Left hindlimb (tissue), 1 donor: ENCODE measurements around the gene ZNF135.

ENCODE experiments used
- DNase-seq: peaks from one replicate; pipeline ENCODE4 v3.0.0-alpha.2; 2018

Gene ZNF135

DNA sequence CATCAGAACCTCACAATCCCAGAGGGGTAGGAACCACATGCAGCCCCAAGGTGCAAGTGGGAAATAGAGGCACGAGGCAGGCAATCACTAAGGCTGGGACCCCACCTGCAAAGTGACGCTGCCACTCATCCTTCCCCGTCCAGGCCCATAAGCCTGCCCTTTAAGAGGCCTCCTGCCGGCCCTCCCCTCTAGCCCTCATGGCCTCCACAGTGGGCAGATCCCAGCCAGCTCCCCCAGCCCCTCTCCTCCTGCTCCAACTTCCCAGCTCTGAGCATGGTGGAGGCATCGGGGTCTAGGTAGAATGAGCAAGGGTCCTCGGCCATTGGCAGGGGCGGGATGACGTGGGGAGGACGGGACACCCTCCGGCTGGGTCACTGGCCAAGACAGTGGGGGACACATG, 36.2 kb downstream of the ZNF135 start:
- no peak for DNase-seq

DNA sequence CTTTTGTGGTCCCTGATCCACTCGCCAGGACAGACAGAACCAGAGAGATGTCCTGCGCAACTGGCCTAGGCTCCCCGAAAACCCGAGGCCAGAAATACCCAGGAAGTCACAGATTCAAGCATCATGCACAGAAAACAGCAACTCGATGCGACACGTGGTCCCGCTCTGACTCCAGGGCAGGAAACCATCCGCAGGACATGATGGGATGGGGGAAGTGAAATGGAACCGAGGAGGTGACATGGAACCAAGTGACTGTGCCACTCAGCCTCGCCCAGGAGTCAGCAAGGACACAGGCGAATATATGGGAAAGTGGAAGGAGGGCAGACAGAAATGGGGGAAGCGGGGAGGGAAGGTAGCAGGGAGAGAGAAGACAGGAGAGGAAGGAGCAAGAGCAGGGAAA, 37.8 kb downstream of the ZNF135 start:
- no peak for DNase-seq

GRCh38 chr19:58097349-58097748, 38.3 kb downstream of the ZNF135 start:
- DNase-seq: no peak

- DNase-seq: peak; percentile 99
Measured at GRCh38 chr19:58097781-58098681, 38.9 kb downstream of the ZNF135 start, which contains the start of gene ZSCAN18. TSS of gene ZSCAN18 (minus strand) at chr19:58098231. CDS start at chr19:58090267, 7,964 bp downstream.

GRCh38 chr19:58098682-58098998, 39.6 kb downstream of the ZNF135 start:
- no peak for DNase-seq

GRCh38 chr19:58107778-58108545, 48.9 kb downstream of the ZNF135 start:
- no peak for DNase-seq

DNA sequence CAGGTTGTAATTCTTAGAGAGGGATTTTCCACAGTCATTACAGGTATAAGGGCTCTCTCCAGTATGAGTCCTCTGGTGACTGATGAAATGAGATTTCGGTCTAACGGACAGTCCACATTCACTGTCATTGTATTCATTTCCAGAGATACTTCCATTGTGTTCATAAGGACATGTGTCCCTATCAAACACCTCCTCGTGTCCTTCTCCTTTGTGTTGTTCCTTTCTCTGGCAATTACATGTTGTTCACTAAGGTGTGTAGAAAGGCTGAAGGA, 49.4 kb downstream of the ZNF135 start:
- no peak for DNase-seq

DNA sequence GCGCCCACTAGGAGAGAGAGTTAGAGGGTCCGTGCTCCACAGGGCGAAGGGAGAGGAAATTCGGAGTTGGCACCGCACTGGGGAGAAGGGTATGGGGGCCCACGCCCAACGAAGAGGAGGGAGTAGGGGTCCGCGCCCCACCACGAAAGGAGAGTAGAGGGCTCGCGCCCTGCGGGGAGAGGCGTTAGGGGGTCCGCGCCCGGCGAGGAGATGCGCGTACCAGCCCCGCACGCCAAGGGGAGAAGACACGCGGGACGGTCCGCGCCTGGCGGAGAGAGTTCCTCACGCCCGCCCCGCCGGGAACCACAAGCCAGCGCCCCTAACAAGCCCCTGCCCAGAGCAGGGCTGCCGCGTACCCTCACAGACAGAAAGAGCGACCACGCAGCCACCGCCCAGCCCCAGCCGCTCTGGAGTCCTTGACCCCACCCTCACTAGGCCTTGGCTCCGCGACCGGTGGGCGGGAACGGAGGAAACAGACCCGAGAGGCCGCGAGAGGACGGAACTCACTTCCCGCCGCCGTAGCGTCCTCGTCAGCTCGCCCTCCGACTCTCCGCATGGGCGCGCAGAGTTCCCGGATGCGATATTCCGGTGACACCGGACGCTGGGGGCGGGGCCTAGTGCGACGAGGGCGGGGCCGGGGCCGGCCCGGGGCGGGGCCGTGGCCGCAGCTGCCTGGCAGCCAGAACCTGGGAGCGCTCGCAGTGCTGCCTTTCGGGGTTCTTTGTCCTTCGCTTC, 58.9 kb downstream of the ZNF135 start:
- DNase-seq: peak; percentile 50

DNA sequence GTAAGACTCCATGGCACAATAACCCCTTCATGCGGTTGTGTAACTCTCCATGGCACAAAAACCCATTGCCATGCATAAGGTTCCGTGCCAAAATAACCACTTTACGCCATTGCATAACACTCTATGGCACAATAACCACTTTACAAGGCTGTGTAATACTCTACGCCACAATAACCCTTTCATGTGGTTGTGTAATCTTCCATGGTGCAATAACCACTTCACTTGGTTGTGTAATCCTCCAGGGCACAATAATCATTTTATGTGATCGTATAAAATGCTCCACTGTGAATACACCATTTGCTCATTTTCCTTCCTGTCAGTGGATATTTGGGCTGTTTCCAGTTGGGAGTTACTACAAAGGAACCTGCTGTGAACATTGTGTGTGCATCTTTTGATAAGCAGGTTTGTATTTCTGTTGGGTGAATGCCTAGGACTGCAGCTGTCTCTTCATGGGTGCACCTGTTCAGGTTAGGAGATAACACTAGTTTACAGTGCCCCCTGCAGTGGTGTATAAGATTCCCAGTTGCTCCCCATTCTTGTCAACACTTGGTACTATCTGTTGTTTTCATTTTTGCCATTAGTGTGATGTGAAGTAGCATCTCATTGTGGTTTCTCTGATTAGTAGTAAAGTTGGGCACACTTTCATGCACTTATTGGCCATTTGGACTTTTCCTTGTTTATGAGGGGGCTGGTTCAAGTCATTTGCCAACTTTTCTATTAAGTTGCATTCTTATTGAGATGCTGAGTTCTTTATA, 60.1 kb downstream of the ZNF135 start:
- no peak for DNase-seq
